ENCODE results near the gene PEAK1.

The PEAK1 gene

DNA sequence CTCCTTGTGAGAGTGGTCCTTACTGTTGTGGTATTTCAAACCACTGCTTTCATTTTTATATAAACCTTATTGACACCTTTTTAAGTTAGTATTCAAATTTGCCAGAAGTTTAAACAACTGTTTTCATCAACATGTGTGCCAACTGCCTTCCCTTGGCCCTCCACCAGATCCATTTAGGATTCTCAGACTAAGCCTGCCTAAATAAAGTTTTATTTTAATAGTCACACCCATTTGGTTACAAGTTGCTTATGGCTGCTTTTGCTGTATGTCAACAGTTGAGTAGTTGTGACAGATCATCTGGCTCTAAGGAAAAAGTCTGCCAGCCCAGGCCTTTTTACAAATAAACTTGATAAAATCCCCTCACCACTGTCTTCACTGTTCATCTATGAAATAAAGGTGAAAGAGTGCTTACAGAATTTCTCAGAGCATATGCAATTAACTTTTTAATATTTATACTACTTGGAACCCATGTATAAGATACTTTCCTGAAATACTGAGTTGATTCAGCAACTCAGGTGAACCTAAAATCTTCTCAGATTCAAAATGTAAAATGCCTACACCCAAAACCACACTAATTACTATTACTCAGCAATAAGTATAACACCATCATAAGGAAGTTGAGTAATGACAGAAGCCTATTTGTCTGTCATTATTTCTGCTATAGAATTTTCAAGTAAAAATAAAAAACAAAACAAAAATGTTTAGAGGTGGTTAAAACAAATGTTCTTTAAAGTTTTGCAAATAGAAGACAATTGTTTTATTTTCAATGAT lies 35.1 kb downstream of the PEAK1 start:
- Histone ChIP-seq H4K91ac (ENCODE audit: low read depth, low read length) (no peak overlapping the region), H3K79me1 (ENCODE audit: low read length) (no peaks in the 10 kb centered on the region), H3K4me2 (ENCODE audit: low read length) (no peak overlapping the region), H3K14ac (ENCODE audit: low read length) (no peak overlapping the region), H2BK120ac (ENCODE audit: insufficient read depth, low read length, poor library complexity) (no peak overlapping the region), H3K27ac (ENCODE audit: low read depth, low read length) (no peak overlapping the region), H3K36me3 (ENCODE audit: control insufficient read depth in 1 of 2, insufficient read depth in 2 of 2, low read length in 2 of 2) (no peaks in the 10 kb centered on the region), H2AFZ (ENCODE audit: insufficient read depth, low read length, poor library complexity) (no peak overlapping the region), H2BK5ac (ENCODE audit: low read depth, low read length, poor library complexity) (no peak overlapping the region), H3K4ac (ENCODE audit: low read depth, low read length) (no peak overlapping the region), H4K12ac (ENCODE audit: low read depth, low read length) (no peak overlapping the region), H3K9me3 (ENCODE audit: insufficient read depth, low read depth, low read length) (no peaks in the 10 kb centered on the region), H3K4me1 (ENCODE audit: control insufficient read depth in 1 of 2, insufficient read depth in 2 of 2, low read length in 2 of 2) (no peaks in the 10 kb centered on the region), H3K27me3 (ENCODE audit: insufficient read depth, low read length) (no peaks in the 10 kb centered on the region), H2BK12ac (ENCODE audit: low read length) (no peak overlapping the region), H2AK5ac (ENCODE audit: low read length) (no peak overlapping the region), H3K23ac (ENCODE audit: low read length) (no peak overlapping the region), H3K9ac (ENCODE audit: low read length) (no peak overlapping the region), H4K8ac (ENCODE audit: low read depth, low read length) (no peak overlapping the region), H3K18ac (ENCODE audit: low read length) (no peak overlapping the region), H3K79me2 (ENCODE audit: control insufficient read depth, insufficient read depth, low read length, poor library complexity) (no peaks in the 10 kb centered on the region), H3K4me3 (ENCODE audit: low read depth, low read length) (no peak overlapping the region)
- DNase-seq: no peak

DNA sequence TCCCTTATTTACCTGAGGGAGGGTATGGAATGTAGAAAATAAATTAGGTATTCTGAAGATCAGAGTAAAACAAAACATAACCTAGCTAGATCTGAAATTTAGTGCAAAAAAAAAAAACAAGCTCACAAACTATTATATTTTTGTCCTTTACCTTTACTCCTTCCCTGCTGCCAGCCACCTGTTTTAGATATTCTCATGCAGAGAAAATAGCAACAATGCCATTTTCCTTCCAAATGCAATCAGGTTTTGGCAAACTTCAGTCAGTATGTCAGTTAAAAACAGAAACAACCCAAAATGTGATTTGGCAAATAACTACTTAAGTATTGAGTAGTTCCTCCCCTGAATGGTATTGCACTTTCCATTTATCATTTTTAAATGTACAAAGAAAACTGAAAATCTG lies 35.8 kb downstream of the PEAK1 start:
- H3K79me2 ChIP-seq (ENCODE audit: control insufficient read depth, insufficient read depth, low read length, poor library complexity): no peaks in the 10 kb centered on the region
- no peak overlapping the region for H3K4me3 ChIP-seq (ENCODE audit: low read depth, low read length)
- no peaks in the 10 kb centered on the region for H3K9me3 ChIP-seq (ENCODE audit: insufficient read depth, low read depth, low read length)
- H3K36me3 ChIP-seq (ENCODE audit: control insufficient read depth in 1 of 2, insufficient read depth in 2 of 2, low read length in 2 of 2): no peaks in the 10 kb centered on the region
- no peak overlapping the region for H2AK5ac ChIP-seq (ENCODE audit: low read length)
- H3K79me1 ChIP-seq (ENCODE audit: low read length): no peaks in the 10 kb centered on the region
- H4K91ac ChIP-seq (ENCODE audit: low read depth, low read length): no peak overlapping the region
- H3K18ac ChIP-seq (ENCODE audit: low read length): no peak overlapping the region
- no peak overlapping the region for H4K8ac ChIP-seq (ENCODE audit: low read depth, low read length)
- H3K14ac ChIP-seq (ENCODE audit: low read length): no peak overlapping the region
- no peak overlapping the region for H2BK12ac ChIP-seq (ENCODE audit: low read length)
- H2BK120ac ChIP-seq (ENCODE audit: insufficient read depth, low read length, poor library complexity): no peak overlapping the region
- no peak for DNase-seq
- H3K23ac ChIP-seq (ENCODE audit: low read length): no peak overlapping the region
- no peaks in the 10 kb centered on the region for H3K4me1 ChIP-seq (ENCODE audit: control insufficient read depth in 1 of 2, insufficient read depth in 2 of 2, low read length in 2 of 2)
- H3K4me2 ChIP-seq (ENCODE audit: low read length): no peak overlapping the region
- no peaks in the 10 kb centered on the region for H3K27me3 ChIP-seq (ENCODE audit: insufficient read depth, low read length)
- no peak overlapping the region for H3K4ac ChIP-seq (ENCODE audit: low read depth, low read length)
- H2AFZ ChIP-seq (ENCODE audit: insufficient read depth, low read length, poor library complexity): no peak overlapping the region
- H3K27ac ChIP-seq (ENCODE audit: low read depth, low read length): no peak overlapping the region
- no peak overlapping the region for H3K9ac ChIP-seq (ENCODE audit: low read length)
- H4K12ac ChIP-seq (ENCODE audit: low read depth, low read length): no peak overlapping the region
- H2BK5ac ChIP-seq (ENCODE audit: low read depth, low read length, poor library complexity): no peak overlapping the region

DNA sequence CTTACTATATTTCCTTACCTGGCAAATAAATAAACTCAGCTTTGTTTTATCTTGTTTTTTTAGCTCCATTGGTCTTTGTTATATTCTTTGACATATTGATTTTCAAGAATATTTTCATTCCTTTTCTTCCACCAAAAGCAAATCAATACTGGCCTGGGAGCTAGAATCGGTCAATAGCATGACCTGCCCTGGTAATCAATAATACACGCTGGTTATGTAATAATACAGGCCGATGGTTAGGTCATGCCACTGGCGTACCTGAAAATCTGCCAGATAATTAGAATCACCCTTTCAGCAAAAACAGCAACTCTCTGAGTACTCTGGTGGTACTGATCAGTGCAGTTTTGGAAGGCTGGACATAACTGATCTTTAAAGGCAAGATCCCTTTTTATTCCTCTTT lies 39.9 kb downstream of the PEAK1 start:
- no peaks in the 10 kb centered on the region for H3K36me3 ChIP-seq (ENCODE audit: control insufficient read depth in 1 of 2, insufficient read depth in 2 of 2, low read length in 2 of 2)
- no peaks in the 10 kb centered on the region for H3K9me3 ChIP-seq (ENCODE audit: insufficient read depth, low read depth, low read length)
- WGBS (ENCODE audit: extremely low coverage, insufficient coverage, insufficient read length): no CpG with 5 or more reads among the region's 4 CpGs
- no peak overlapping the region for H3K4ac ChIP-seq (ENCODE audit: low read depth, low read length)
- no peak overlapping the region for H3K4me3 ChIP-seq (ENCODE audit: low read depth, low read length)
- H3K4me2 ChIP-seq (ENCODE audit: low read length): no peak overlapping the region
- no peak overlapping the region for H3K23ac ChIP-seq (ENCODE audit: low read length)
- no peak overlapping the region for H4K91ac ChIP-seq (ENCODE audit: low read depth, low read length)
- no peak overlapping the region for H3K27ac ChIP-seq (ENCODE audit: low read depth, low read length)
- no peak overlapping the region for H4K8ac ChIP-seq (ENCODE audit: low read depth, low read length)
- H2BK12ac ChIP-seq (ENCODE audit: low read length): no peak overlapping the region
- H2AK5ac ChIP-seq (ENCODE audit: low read length): no peak overlapping the region
- H3K4me1 ChIP-seq (ENCODE audit: control insufficient read depth in 1 of 2, insufficient read depth in 2 of 2, low read length in 2 of 2): no peaks in the 10 kb centered on the region
- no peaks in the 10 kb centered on the region for H3K79me2 ChIP-seq (ENCODE audit: control insufficient read depth, insufficient read depth, low read length, poor library complexity)
- H3K79me1 ChIP-seq (ENCODE audit: low read length): no peaks in the 10 kb centered on the region
- no peak overlapping the region for H2BK5ac ChIP-seq (ENCODE audit: low read depth, low read length, poor library complexity)
- H2AFZ ChIP-seq (ENCODE audit: insufficient read depth, low read length, poor library complexity): no peak overlapping the region
- H4K12ac ChIP-seq (ENCODE audit: low read depth, low read length): no peak overlapping the region
- no peak overlapping the region for H3K18ac ChIP-seq (ENCODE audit: low read length)
- no peaks in the 10 kb centered on the region for H3K27me3 ChIP-seq (ENCODE audit: insufficient read depth, low read length)
- no peak for DNase-seq
- no peak overlapping the region for H2BK120ac ChIP-seq (ENCODE audit: insufficient read depth, low read length, poor library complexity)
- H3K9ac ChIP-seq (ENCODE audit: low read length): no peak overlapping the region
- no peak overlapping the region for H3K14ac ChIP-seq (ENCODE audit: low read length)

DNA sequence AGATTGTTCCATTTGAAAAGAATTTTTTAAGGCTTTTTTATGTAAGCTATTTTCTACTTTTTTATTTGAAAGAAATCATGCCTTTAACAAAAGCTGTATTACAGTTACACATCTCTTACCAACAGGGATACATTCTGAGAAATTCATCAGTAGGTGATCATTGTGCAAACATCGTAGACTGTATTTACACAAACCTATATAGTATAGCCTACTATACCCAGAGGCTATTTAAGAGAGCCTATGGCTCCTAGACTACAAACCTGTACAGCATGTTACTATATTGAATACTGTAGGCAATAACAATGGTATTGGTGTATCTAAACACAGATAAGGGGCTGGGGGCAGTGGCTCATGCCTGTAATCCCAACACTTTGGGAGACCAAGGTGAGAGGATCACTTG lies 43.1 kb downstream of the PEAK1 start:
- H2BK5ac ChIP-seq (ENCODE audit: low read depth, low read length, poor library complexity): no peak overlapping the region
- H3K9me3 ChIP-seq (ENCODE audit: insufficient read depth, low read depth, low read length): no peaks in the 10 kb centered on the region
- no peak overlapping the region for H2AK5ac ChIP-seq (ENCODE audit: low read length)
- no peak overlapping the region for H3K18ac ChIP-seq (ENCODE audit: low read length)
- H3K27ac ChIP-seq (ENCODE audit: low read depth, low read length): no peak overlapping the region
- WGBS (ENCODE audit: extremely low coverage, insufficient coverage, insufficient read length): no CpG with 5 or more reads among the region's 1 CpG
- H3K23ac ChIP-seq (ENCODE audit: low read length): no peak overlapping the region
- H3K4ac ChIP-seq (ENCODE audit: low read depth, low read length): no peak overlapping the region
- no peak overlapping the region for H3K9ac ChIP-seq (ENCODE audit: low read length)
- no peak overlapping the region for H4K12ac ChIP-seq (ENCODE audit: low read depth, low read length)
- H2BK120ac ChIP-seq (ENCODE audit: insufficient read depth, low read length, poor library complexity): no peak overlapping the region
- no peak overlapping the region for H3K4me2 ChIP-seq (ENCODE audit: low read length)
- H3K4me3 ChIP-seq (ENCODE audit: low read depth, low read length): no peak overlapping the region
- H3K79me2 ChIP-seq (ENCODE audit: control insufficient read depth, insufficient read depth, low read length, poor library complexity): no peaks in the 10 kb centered on the region
- H4K8ac ChIP-seq (ENCODE audit: low read depth, low read length): no peak overlapping the region
- no peaks in the 10 kb centered on the region for H3K27me3 ChIP-seq (ENCODE audit: insufficient read depth, low read length)
- no peak overlapping the region for H4K91ac ChIP-seq (ENCODE audit: low read depth, low read length)
- no peak for DNase-seq
- H3K14ac ChIP-seq (ENCODE audit: low read length): no peak overlapping the region
- peaks cover 0 to 5% of the 10 kb centered on the region in 2 experiments for H3K4me1 ChIP-seq (ENCODE audit: control insufficient read depth in 1 of 2, insufficient read depth in 2 of 2, low read length in 2 of 2)
- H2AFZ ChIP-seq (ENCODE audit: insufficient read depth, low read length, poor library complexity): no peak overlapping the region
- no peaks in the 10 kb centered on the region for H3K79me1 ChIP-seq (ENCODE audit: low read length)
- H3K36me3 ChIP-seq (ENCODE audit: control insufficient read depth in 1 of 2, insufficient read depth in 2 of 2, low read length in 2 of 2): no peaks in the 10 kb centered on the region
- no peak overlapping the region for H2BK12ac ChIP-seq (ENCODE audit: low read length)

Measured in trophoblast cell (in vitro differentiated cells and primary cell).